ENCODE data around the gene ABCB4.

- TF ChIP-seq CTCF (IDR thresholded peaks at IDR 0.05) (no peak), POLR2A (IDR thresholded peaks at IDR 0.05) (no peak)
These were observed 4.0 kb downstream of the ABCB4 start for GRCh38 chr7:87471473-87471872.

All from prostate gland (tissue), 2 donors.